ENCODE data around the gene DYRK3. TPM values are rescaled to one million over a fixed set of nuclear protein-coding genes. Genes with fewer than 3 reads are reported as not detected.

The DYRK3 gene
- total RNA-seq, 1 donor = 1.5 TPM

- Histone ChIP-seq H3K9me3 (ENCODE audit: low read depth, low read length) (no peaks in the 10 kb centered on the region), H3K27me3 (ENCODE audit: insufficient read depth, low read length) (no peaks in the 10 kb centered on the region), H3K4me1 (ENCODE audit: insufficient read depth, low read length) (peaks cover 12% of the 10 kb centered on the region), H3K4me3 (ENCODE audit: low read length) (no peak overlapping the region)
These were observed 11.9 kb downstream of the DYRK3 start for GRCh38 chr1:206647224-206647623.

GRCh38 chr1:206649261-206649921, 14.1 kb downstream of the DYRK3 start:
- no peaks in the 10 kb centered on the region for H3K27me3 ChIP-seq (ENCODE audit: insufficient read depth, low read length)
- H3K4me1 ChIP-seq (ENCODE audit: insufficient read depth, low read length) = peaks cover 3% of the 10 kb centered on the region
- no peak overlapping the region for H3K4me3 ChIP-seq (ENCODE audit: low read length)
- H3K9me3 ChIP-seq (ENCODE audit: low read depth, low read length) = no peaks in the 10 kb centered on the region

GRCh38 chr1:206651014-206651413, 15.7 kb downstream of the DYRK3 start:
- no peaks in the 10 kb centered on the region for H3K27me3 ChIP-seq (ENCODE audit: insufficient read depth, low read length)
- no peak overlapping the region for H3K4me3 ChIP-seq (ENCODE audit: low read length)
- no peaks in the 10 kb centered on the region for H3K4me1 ChIP-seq (ENCODE audit: insufficient read depth, low read length)
- no peaks in the 10 kb centered on the region for H3K9me3 ChIP-seq (ENCODE audit: low read depth, low read length)

- Histone ChIP-seq H3K4me3 (ENCODE audit: low read length) (no peak overlapping the region), H3K4me1 (ENCODE audit: insufficient read depth, low read length) (no peaks in the 10 kb centered on the region), H3K27me3 (ENCODE audit: insufficient read depth, low read length) (no peaks in the 10 kb centered on the region), H3K9me3 (ENCODE audit: low read depth, low read length) (no peaks in the 10 kb centered on the region)
These were observed 16.9 kb downstream of the DYRK3 start for GRCh38 chr1:206651958-206652890.

- Histone ChIP-seq H3K4me1 (ENCODE audit: insufficient read depth, low read length) (peaks cover 13% of the 10 kb centered on the region), H3K27me3 (ENCODE audit: insufficient read depth, low read length) (peaks cover 7% of the 10 kb centered on the region), H3K9me3 (ENCODE audit: low read depth, low read length) (no peaks in the 10 kb centered on the region), H3K4me3 (ENCODE audit: low read length) (no peak overlapping the region)
These were observed 18.6 kb downstream of the DYRK3 start for GRCh38 chr1:206653715-206654459.

- H3K4me1 ChIP-seq (ENCODE audit: insufficient read depth, low read length) = peaks cover 13% of the 10 kb centered on the region
These were observed 19.5 kb downstream of the DYRK3 start for GRCh38 chr1:206654828-206655227.

GRCh38 chr1:206655471-206655882, 20.1 kb downstream of the DYRK3 start:
- peaks cover 7% of the 10 kb centered on the region for H3K27me3 ChIP-seq (ENCODE audit: insufficient read depth, low read length)
- no peak overlapping the region for H3K4me3 ChIP-seq (ENCODE audit: low read length)
- peaks cover 13% of the 10 kb centered on the region for H3K4me1 ChIP-seq (ENCODE audit: insufficient read depth, low read length)
- H3K9me3 ChIP-seq (ENCODE audit: low read depth, low read length) = no peaks in the 10 kb centered on the region

More at GRCh38 chr1:206654828-206655227, 19.5 kb downstream of the DYRK3 start:
- peaks cover 7% of the 10 kb centered on the region for H3K27me3 ChIP-seq (ENCODE audit: insufficient read depth, low read length)
- H3K4me3 ChIP-seq (ENCODE audit: low read length) = no peak overlapping the region
- no peaks in the 10 kb centered on the region for H3K9me3 ChIP-seq (ENCODE audit: low read depth, low read length)

GRCh38 chr1:206656936-206657335, 21.6 kb downstream of the DYRK3 start:
- Histone ChIP-seq H3K27me3 (ENCODE audit: insufficient read depth, low read length) (peaks cover 7% of the 10 kb centered on the region), H3K4me3 (ENCODE audit: low read length) (no peak overlapping the region), H3K9me3 (ENCODE audit: low read depth, low read length) (no peaks in the 10 kb centered on the region), H3K4me1 (ENCODE audit: insufficient read depth, low read length) (peaks cover 13% of the 10 kb centered on the region)

- peaks cover 17% of the 10 kb centered on the region for H3K4me1 ChIP-seq (ENCODE audit: insufficient read depth, low read length)
- no peaks in the 10 kb centered on the region for H3K9me3 ChIP-seq (ENCODE audit: low read depth, low read length)
- H3K4me3 ChIP-seq (ENCODE audit: low read length) = no peak overlapping the region
- peaks cover 7% of the 10 kb centered on the region for H3K27me3 ChIP-seq (ENCODE audit: insufficient read depth, low read length)
These were observed 22.4 kb downstream of the DYRK3 start for GRCh38 chr1:206657751-206658150.

- H3K4me1 ChIP-seq (ENCODE audit: insufficient read depth, low read length) = peaks cover 24% of the 10 kb centered on the region
- no peaks in the 10 kb centered on the region for H3K9me3 ChIP-seq (ENCODE audit: low read depth, low read length)
- H3K4me3 ChIP-seq (ENCODE audit: low read length) = no peak overlapping the region
- peaks cover 11% of the 10 kb centered on the region for H3K27me3 ChIP-seq (ENCODE audit: insufficient read depth, low read length)
These were observed 23.1 kb downstream of the DYRK3 start for GRCh38 chr1:206658264-206658980.

- Histone ChIP-seq H3K9me3 (ENCODE audit: low read depth, low read length) (no peaks in the 10 kb centered on the region), H3K4me1 (ENCODE audit: insufficient read depth, low read length) (peaks cover 29% of the 10 kb centered on the region), H3K4me3 (ENCODE audit: low read length) (no peak overlapping the region), H3K27me3 (ENCODE audit: insufficient read depth, low read length) (peaks cover 15% of the 10 kb centered on the region)
These were observed 23.6 kb downstream of the DYRK3 start for GRCh38 chr1:206658981-206659273.

GRCh38 chr1:206660136-206660535, 24.8 kb downstream of the DYRK3 start:
- Histone ChIP-seq H3K27me3 (ENCODE audit: insufficient read depth, low read length) (peaks cover 15% of the 10 kb centered on the region), H3K4me1 (ENCODE audit: insufficient read depth, low read length) (peaks cover 33% of the 10 kb centered on the region), H3K9me3 (ENCODE audit: low read depth, low read length) (no peaks in the 10 kb centered on the region), H3K4me3 (ENCODE audit: low read length) (no peak overlapping the region)

- Histone ChIP-seq H3K4me3 (ENCODE audit: low read length) (no peak overlapping the region), H3K27me3 (ENCODE audit: insufficient read depth, low read length) (peaks cover 15% of the 10 kb centered on the region), H3K4me1 (ENCODE audit: insufficient read depth, low read length) (peaks cover 33% of the 10 kb centered on the region), H3K9me3 (ENCODE audit: low read depth, low read length) (no peaks in the 10 kb centered on the region)
These were observed 26.0 kb downstream of the DYRK3 start for GRCh38 chr1:206661161-206661820.

- Histone ChIP-seq H3K4me3 (ENCODE audit: low read length) (no peak overlapping the region), H3K9me3 (ENCODE audit: low read depth, low read length) (no peaks in the 10 kb centered on the region), H3K4me1 (ENCODE audit: insufficient read depth, low read length) (peaks cover 33% of the 10 kb centered on the region), H3K27me3 (ENCODE audit: insufficient read depth, low read length) (peaks cover 14% of the 10 kb centered on the region)
These were observed 27.2 kb downstream of the DYRK3 start for GRCh38 chr1:206662396-206663092.
